HUES6 (cell line): Measurements from ENCODE around the gene LMCD1.

Experiments used
- H3K27ac ChIP-seq: 2 replicates; pipeline ENCODE4 v1.7.0; 2013; ENCODE audit warnings: low read depth, mild to moderate bottlenecking, low read length, inconsistent platforms
- H3K27me3 ChIP-seq: 2 replicates; pipeline ENCODE4 v1.6.1; 2013; ENCODE audit warnings: low read length; ENCODE audit not compliant: control insufficient read depth, insufficient read depth
- H3K36me3 ChIP-seq: 2 replicates; pipeline ENCODE4 v1.6.1; 2013; ENCODE audit warnings: low read length; ENCODE audit not compliant: control insufficient read depth, insufficient read depth
- H3K4me1 ChIP-seq: 2 replicates; pipeline ENCODE4 v1.6.1; 2013; ENCODE audit warnings: low read length; ENCODE audit not compliant: control insufficient read depth, insufficient read depth
- H3K4me3 ChIP-seq: 2 replicates; pipeline ENCODE4 v1.5.1; 2013; ENCODE audit warnings: low read depth, low read length
- H3K9ac ChIP-seq: one replicate; pipeline ENCODE4 v1.6.1; 2013; ENCODE audit warnings: mild to moderate bottlenecking, low read length
- H3K9me3 ChIP-seq: 2 replicates; pipeline ENCODE4 v1.6.1; 2013; ENCODE audit warnings: low read depth, low read length; ENCODE audit not compliant: control insufficient read depth, insufficient read depth

Gene LMCD1

DNA sequence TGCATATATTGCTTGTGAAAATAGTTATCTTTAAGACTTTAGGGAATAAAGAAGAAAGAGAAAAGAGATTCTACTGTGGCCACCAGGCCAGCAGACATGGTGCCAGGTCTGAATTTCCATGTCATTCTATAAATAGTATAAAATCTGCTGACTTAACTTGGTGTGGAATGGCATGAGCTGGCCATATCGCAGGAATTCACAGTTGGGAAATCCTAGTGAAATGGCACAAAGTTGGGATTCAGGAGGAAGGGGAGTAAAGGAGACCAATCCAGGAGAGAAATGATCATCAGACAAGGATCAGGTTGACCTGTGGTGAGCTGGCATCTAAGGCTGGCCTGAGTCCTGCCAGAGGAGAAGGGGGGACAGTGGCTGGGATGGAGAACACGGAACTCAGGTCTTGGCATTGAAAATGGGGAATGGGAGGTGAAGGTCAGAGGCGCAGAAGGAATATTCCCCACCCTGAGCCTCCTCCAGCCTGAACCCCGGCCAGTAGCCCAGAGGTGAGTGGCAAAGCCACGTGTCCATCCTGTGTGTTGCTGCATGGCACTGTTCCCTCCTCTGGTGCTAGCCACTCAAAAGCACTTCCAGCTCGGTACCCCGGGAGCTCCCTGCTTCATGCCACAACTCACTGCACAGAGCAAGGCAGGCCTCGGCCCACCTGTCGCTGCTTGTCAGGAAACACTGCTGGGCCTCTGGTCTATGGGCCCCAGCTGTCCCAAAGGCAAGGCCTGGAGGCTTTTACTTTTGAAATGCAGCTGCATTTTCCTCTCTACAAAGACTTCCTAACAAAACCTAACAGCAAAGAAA is 91.6 kb downstream of the LMCD1 start:
- no peak overlapping the region for H3K9ac ChIP-seq
- H3K9me3 ChIP-seq, result no peaks in the 10 kb centered on the region

DNA sequence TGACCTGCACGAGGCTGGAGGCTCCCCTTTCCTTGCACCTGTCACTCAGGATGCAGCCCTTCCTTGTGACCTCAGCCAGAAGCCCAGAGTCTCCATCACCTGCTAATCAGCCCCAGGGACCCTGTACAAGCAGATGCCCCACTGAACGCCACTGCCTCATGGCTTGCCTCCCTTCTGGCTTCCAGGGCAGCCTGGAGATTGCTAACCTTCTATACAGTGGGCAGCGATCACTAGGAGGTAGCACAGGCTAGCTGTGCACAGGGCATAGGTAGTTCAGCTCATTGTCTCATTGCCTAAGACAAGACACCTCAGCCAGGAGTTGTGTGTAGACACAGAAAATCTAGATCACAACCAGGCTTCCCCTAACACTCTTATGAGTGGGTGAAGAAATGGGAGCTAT is 93.6 kb downstream of the LMCD1 start:
- Histone ChIP-seq H3K27me3 (no peaks in the 10 kb centered on the region), H3K27ac (no peak overlapping the region), H3K36me3 (no peaks in the 10 kb centered on the region), H3K4me3 (no peak overlapping the region), H3K4me1 (no peaks in the 10 kb centered on the region), H3K9me3 (no peaks in the 10 kb centered on the region), H3K9ac (no peak overlapping the region)

More for the DNA sequence above, 91.6 kb downstream of the LMCD1 start:
- Histone ChIP-seq H3K4me1 (no peaks in the 10 kb centered on the region), H3K4me3 (no peak overlapping the region), H3K27me3 (no peaks in the 10 kb centered on the region), H3K27ac (no peak overlapping the region), H3K36me3 (no peaks in the 10 kb centered on the region)

DNA sequence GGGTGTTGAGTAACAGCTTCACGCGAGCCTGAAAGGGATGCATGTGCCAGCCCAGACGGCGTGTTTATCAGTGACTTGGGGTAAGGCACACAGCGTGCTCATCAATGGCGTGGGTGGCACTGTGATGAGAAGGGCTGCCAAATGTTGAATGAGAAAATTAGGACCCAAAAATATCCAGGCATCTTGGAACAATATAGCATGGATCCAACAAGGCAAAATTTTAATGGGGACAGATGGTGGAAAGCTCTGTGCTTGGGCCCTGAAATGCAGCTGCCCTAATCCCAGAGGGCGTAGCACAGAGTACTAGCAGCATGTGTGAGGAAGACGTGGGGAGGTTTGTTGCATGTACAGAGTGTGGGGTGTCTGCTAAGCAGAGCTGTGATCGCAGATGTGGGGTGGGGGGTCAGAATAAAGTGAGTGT is 94.1 kb downstream of the LMCD1 start:
- H3K27ac ChIP-seq, result no peak overlapping the region
- H3K9me3 ChIP-seq, result no peaks in the 10 kb centered on the region
- H3K4me3 ChIP-seq, result no peak overlapping the region
- H3K9ac ChIP-seq, result no peak overlapping the region
- H3K4me1 ChIP-seq, result no peaks in the 10 kb centered on the region
- no peaks in the 10 kb centered on the region for H3K27me3 ChIP-seq
- no peaks in the 10 kb centered on the region for H3K36me3 ChIP-seq

DNA sequence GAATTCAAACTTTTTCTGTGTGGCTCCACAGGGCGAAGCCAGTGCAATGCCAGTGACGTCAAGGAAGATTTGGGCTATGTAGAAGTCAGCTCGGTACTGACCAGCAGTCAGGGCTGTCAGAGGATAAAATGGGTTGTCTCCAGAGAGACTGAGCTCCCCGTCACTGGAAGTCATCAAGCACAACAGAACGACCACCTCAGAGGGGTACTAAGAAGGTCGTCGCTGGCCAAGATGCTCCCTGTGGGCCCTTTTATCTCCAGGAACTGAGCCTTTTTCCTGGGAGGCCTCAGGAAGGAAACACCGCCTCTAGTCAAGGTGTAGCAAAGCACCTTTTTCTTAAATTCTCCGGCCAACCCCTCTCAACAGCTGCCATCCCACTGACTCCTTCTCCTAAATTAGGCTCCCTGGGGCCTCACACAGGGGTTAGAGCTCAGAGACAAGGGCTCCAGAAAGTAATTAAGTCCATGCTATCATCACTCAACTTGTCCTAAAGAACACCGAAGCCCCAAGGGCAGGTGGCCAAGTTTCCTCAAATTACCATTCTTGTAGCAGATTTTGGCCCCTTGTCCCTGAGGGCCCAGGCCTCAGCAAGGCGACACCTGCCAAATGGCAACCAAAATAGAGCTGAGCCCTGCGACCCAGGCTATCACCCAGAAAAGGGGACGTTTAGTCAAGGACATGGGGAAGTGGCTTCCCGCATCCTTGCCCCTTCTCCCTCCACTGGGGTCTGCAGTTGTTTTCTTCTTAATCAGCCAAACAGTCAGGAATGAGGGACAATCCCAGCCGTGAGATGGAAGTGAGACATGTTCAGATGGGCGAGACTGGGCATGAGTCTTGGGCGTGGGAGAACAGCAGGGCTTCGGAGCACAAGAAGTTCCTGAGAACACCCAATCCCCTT is 94.9 kb downstream of the LMCD1 start:
- Histone ChIP-seq H3K9ac (no peak overlapping the region), H3K4me1 (no peaks in the 10 kb centered on the region), H3K27ac (no peak overlapping the region), H3K27me3 (no peaks in the 10 kb centered on the region), H3K9me3 (no peaks in the 10 kb centered on the region), H3K36me3 (no peaks in the 10 kb centered on the region), H3K4me3 (no peak overlapping the region)

DNA sequence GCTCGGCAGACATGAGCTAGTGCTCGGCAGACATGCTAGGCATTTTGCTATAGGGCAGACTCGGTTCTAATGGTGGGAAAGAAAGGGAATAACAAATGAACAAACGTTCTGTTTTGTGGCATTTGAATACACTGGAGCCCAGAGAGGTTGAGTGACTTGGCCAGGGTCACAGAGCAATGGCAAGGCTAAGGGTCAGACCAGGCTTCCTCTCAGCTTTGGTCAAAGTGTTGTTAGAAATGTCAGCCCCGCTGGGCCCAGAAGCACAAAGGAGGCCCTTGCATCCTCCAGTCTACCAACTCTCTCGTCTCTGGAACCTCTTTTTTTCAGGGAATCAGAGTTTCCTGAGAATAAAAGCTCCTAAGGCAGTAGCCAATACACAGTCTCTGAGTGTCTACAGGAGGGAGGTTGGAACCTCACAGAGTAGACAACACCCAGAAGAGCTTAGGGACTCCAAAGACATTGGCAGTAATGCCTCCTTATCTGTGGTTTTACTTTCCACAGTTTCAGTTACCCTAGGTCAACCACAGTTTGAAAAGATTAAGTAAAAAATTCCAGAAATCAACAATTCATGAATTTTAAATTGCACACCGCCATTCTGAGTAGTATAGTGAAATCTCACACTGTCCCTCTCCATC is 95.7 kb downstream of the LMCD1 start:
- no peaks in the 10 kb centered on the region for H3K36me3 ChIP-seq
- no peak overlapping the region for H3K27ac ChIP-seq
- no peaks in the 10 kb centered on the region for H3K4me1 ChIP-seq
- H3K9ac ChIP-seq, result no peak overlapping the region
- no peak overlapping the region for H3K4me3 ChIP-seq
- H3K27me3 ChIP-seq, result no peaks in the 10 kb centered on the region
- H3K9me3 ChIP-seq, result no peaks in the 10 kb centered on the region

DNA sequence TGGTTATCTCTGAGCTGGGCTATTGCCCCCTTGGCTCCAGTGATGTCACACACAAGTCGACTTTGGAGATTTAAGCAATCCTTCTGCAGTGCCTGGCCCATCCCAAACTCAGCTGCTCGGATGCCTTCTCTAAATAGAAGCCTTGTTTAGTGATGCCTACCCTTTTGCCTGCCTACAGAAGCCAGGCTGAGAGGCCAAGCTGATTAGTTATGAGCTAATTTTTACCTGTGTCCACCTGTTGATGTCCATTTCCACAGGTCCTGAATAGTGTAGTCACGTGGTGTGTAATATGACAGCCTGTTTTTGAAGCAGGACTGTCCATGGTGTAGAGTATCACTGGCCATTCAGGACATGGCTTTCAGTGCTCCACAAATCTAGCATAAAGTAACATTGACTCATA is 97.5 kb downstream of the LMCD1 start:
- H3K27me3 ChIP-seq, result no peaks in the 10 kb centered on the region
- H3K36me3 ChIP-seq, result no peaks in the 10 kb centered on the region
- no peaks in the 10 kb centered on the region for H3K4me1 ChIP-seq
- H3K27ac ChIP-seq, result no peak overlapping the region
- H3K4me3 ChIP-seq, result no peak overlapping the region
- H3K9ac ChIP-seq, result no peak overlapping the region
- H3K9me3 ChIP-seq, result no peaks in the 10 kb centered on the region

DNA sequence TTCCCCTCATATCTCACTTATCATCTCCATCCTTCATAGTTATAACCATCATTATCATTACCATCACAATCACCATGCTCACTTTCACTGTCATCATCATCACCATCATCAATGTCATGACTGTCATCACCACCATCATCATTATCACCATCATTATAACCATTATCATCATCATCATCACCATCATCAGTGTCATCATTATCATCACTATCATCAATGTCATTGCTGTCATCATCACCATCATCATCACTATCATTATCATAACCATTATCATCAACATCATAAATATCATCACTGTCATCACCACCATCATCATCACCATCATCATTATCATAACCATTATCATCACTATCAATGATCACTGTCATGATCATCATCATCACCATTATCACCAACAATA is 98.8 kb downstream of the LMCD1 start:
- Histone ChIP-seq H3K4me1 (peaks cover under 1% of the 10 kb centered on the region), H3K4me3 (no peak overlapping the region), H3K9ac (no peak overlapping the region), H3K27me3 (no peaks in the 10 kb centered on the region), H3K9me3 (no peaks in the 10 kb centered on the region), H3K27ac (no peak overlapping the region), H3K36me3 (no peaks in the 10 kb centered on the region)

DNA sequence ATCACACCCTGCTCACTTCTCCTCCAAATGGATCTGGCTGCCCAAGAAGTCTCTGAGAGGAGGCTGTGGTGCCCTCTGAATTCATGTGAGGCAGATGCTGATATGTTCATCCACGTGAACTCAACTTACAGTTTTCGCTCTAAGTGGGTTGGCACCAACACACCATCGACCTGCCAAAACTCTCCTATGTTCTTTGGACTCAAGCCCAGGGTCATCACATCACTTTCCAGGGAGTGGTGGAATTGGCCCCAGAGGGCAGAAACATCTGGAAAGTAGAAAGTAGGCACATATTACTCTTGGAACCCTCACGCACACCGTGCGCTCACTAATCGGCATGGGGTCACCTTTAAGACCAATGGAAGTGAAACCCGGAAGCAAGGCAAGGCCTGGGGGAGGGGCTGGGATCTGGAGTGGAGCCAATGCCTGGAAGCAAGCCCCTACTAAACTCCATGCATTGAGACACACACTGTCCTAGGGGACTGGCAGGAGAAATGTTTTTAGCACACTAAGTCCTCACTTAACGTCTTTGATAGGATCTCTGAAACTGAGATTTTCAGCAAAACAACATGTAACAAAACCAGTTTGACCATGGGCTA is 101.6 kb downstream of the LMCD1 start:
- no peak overlapping the region for H3K27ac ChIP-seq
- H3K4me1 ChIP-seq, result peaks cover 10% of the 10 kb centered on the region
- no peaks in the 10 kb centered on the region for H3K27me3 ChIP-seq
- no peaks in the 10 kb centered on the region for H3K9me3 ChIP-seq
- H3K9ac ChIP-seq, result no peak overlapping the region
- H3K4me3 ChIP-seq, result no peak overlapping the region
- no peaks in the 10 kb centered on the region for H3K36me3 ChIP-seq

DNA sequence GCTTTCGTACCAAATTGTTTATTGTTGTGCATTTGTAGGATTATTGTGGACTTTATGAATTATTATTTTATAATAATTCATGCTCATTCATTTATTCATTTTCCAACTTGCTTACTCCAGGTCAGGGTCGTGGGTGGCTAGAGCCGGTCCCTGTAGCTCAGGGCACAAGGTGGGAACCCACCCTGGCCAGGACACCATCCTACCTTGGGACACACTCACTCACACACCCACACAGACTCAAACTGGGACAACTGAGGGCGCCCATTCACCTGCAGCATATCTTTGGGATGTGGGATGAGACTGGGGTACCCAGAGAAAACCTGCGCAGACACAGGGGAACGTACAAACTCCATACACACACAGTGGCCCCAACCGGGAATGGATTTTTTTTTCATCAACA is 102.4 kb downstream of the LMCD1 start:
- Histone ChIP-seq H3K27ac (no peak overlapping the region), H3K4me3 (no peak overlapping the region), H3K27me3 (no peaks in the 10 kb centered on the region), H3K9me3 (no peaks in the 10 kb centered on the region), H3K4me1 (peaks cover 10% of the 10 kb centered on the region), H3K9ac (no peak overlapping the region), H3K36me3 (no peaks in the 10 kb centered on the region)

DNA sequence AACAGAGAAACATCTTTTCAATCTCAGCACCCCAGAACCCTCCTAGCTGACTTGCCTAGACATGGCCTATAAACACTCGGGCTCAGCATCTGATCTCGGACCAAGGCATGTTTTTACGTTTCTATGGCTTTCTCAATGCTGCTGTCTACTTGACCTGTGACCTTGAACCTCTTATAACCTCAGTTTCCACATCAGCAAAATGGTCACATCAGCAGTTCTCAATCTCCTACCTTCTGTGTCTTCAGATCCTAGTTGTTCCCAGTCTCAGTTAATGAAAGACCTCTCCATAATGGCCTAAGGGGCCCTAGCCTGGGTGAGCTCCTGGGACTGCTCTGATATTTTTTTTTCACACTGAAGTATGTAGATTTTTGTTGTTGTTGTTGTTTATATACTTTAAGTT is 103.4 kb downstream of the LMCD1 start:
- no peak overlapping the region for H3K4me3 ChIP-seq
- H3K9ac ChIP-seq, result no peak overlapping the region
- no peaks in the 10 kb centered on the region for H3K36me3 ChIP-seq
- H3K9me3 ChIP-seq, result no peaks in the 10 kb centered on the region
- peaks cover 10% of the 10 kb centered on the region for H3K4me1 ChIP-seq
- H3K27me3 ChIP-seq, result no peaks in the 10 kb centered on the region
- H3K27ac ChIP-seq, result no peak overlapping the region
